ENCODE measurements around the gene MR1. TPM values are rescaled to one million over a fixed set of nuclear protein-coding genes. Genes with fewer than 3 reads are reported as not detected.

MR1 gene
- total RNA-seq, 4 donors from 2014 or later: 1.6 to 3.5 (median 3.0) TPM

DNA sequence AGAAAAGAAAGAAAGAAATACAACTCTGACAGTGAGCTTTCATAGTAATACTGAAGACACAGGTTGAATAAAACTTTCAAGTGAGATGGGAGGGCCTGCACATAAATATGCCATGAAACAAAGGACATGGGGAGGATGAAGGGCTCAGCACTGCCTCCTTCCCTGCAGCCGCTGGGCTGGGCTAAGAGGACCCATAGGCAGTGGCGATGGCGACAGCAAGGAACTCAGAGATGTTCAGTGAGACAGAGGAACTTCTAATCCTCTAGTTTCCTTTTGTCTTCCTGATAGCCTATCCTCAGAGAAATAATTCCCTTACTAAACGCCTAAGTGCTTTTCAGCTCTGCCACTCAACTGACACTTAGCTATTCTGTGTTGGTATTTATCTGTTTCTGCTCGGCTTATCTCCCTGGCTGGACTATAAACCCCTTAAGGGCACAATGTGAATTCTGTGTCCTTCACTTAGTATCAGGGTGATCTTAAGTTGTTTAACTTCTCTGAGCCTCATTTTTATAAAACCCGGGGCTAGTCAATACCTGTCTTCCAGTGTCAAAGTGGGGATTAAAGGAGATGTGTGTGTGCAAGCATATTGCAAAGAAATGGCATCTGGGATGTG, 30.3 kb downstream of the MR1 start:
- Histone ChIP-seq H3K9me3 (no peaks in the 10 kb centered on the region), H3K27ac (peak overlapping the region in 3 of 4 donors; percentile 18 to 100 (median 89)), H3K4me3 (no peak overlapping the region), H3K36me3 (no peaks in the 10 kb centered on the region), H3K4me1 (peaks cover 17 to 26% of the 10 kb centered on the region in 2 donors), H3K27me3 (no peaks in the 10 kb centered on the region)
- ATAC-seq: no peak
- DNase-seq: no peak
- TF ChIP-seq, protein P1, sequence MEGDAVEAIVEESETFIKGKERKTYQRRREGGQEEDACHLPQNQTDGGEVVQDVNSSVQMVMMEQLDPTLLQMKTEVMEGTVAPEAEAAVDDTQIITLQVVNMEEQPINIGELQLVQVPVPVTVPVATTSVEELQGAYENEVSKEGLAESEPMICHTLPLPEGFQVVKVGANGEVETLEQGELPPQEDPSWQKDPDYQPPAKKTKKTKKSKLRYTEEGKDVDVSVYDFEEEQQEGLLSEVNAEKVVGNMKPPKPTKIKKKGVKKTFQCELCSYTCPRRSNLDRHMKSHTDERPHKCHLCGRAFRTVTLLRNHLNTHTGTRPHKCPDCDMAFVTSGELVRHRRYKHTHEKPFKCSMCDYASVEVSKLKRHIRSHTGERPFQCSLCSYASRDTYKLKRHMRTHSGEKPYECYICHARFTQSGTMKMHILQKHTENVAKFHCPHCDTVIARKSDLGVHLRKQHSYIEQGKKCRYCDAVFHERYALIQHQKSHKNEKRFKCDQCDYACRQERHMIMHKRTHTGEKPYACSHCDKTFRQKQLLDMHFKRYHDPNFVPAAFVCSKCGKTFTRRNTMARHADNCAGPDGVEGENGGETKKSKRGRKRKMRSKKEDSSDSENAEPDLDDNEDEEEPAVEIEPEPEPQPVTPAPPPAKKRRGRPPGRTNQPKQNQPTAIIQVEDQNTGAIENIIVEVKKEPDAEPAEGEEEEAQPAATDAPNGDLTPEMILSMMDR (IDR thresholded peaks at IDR 0.05 in 4 of 5, conservative IDR thresholded peaks at IDR 0.05 in 1 of 5): no peak
- TF ChIP-seq POLR2A (IDR thresholded peaks at IDR 0.05): no peak
- intact Hi-C loops (cut with DNase I; ENCODE audit: low total_unique reads): no loop called here
- in situ Hi-C loops (cut with MboI; ENCODE audit: low sequenced_read_pairs in 4 of 4): no loop called here

DNA sequence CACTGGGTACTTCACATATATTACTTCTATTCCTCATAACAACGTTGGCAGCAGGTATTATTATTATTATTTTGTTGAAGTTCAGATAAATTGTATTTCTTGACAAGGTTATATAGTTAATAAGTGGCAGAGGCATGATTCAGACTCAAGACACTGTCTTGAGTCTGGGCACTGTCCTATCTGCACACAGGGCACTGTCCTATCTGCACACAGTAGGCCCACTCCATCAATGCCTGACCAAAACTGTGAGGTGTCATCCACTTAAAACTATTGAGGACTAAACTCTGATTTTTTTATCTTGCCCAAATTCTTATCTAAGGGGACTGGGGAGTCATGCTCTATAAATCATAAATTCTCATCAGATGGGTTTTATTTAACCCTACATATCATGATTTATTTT, 30.9 kb downstream of the MR1 start:
- DNase-seq (no peak), ATAC-seq (no peak)
- H3K27me3 ChIP-seq: no peaks in the 10 kb centered on the region
- peaks cover 17 to 25% of the 10 kb centered on the region in 2 donors for H3K4me1 ChIP-seq
- no peak overlapping the region for H3K27ac ChIP-seq
- no peaks in the 10 kb centered on the region for H3K36me3 ChIP-seq
- TF ChIP-seq POLR2A (IDR thresholded peaks at IDR 0.05): no peak
- TF ChIP-seq, protein P1 (IDR thresholded peaks at IDR 0.05 in 4 of 5, conservative IDR thresholded peaks at IDR 0.05 in 1 of 5): no peak
- intact Hi-C loops (cut with DNase I; ENCODE audit: low total_unique reads): no loop called here
- H3K4me3 ChIP-seq: no peak overlapping the region
- in situ Hi-C loops (cut with MboI; ENCODE audit: low sequenced_read_pairs in 4 of 4): no loop called here
- no peaks in the 10 kb centered on the region for H3K9me3 ChIP-seq

GRCh38 chr1:181073638-181074037, 39.9 kb downstream of the MR1 start:
- in situ Hi-C loops (cut with MboI; ENCODE audit: low sequenced_read_pairs in 4 of 4): no loop called here
- DNase-seq: no peak
- TF ChIP-seq, protein P1 (IDR thresholded peaks at IDR 0.05 in 4 of 5, conservative IDR thresholded peaks at IDR 0.05 in 1 of 5): no peak
- TF ChIP-seq POLR2A (IDR thresholded peaks at IDR 0.05): no peak

GRCh38 chr1:181075766-181076350, 42.1 kb downstream of the MR1 start:
- in situ Hi-C loops (cut with MboI; ENCODE audit: low sequenced_read_pairs in 4 of 4): no loop called here
- intact Hi-C loops (cut with DNase I; ENCODE audit: low total_unique reads): no loop called here
- DNase-seq (no peak), ATAC-seq (no peak)
- H3K36me3 ChIP-seq: no peaks in the 10 kb centered on the region
- no peak for TF ChIP-seq POLR2A (IDR thresholded peaks at IDR 0.05)
- TF ChIP-seq, protein P1 (IDR thresholded peaks at IDR 0.05 in 4 of 5, conservative IDR thresholded peaks at IDR 0.05 in 1 of 5): no peak
- H3K27me3 ChIP-seq: no peaks in the 10 kb centered on the region
- no peak overlapping the region for H3K4me3 ChIP-seq
- no peak overlapping the region for H3K27ac ChIP-seq
- peaks cover 0 to 6% of the 10 kb centered on the region in 2 donors for H3K4me1 ChIP-seq
- no peaks in the 10 kb centered on the region for H3K9me3 ChIP-seq

More at GRCh38 chr1:181073638-181074037, 39.9 kb downstream of the MR1 start:
- H3K36me3 ChIP-seq: no peaks in the 10 kb centered on the region
- no peak for ATAC-seq
- peaks cover 0 to 6% of the 10 kb centered on the region in 2 donors for H3K4me1 ChIP-seq
- H3K4me3 ChIP-seq: no peak overlapping the region
- no peaks in the 10 kb centered on the region for H3K9me3 ChIP-seq
- intact Hi-C loops (cut with DNase I; ENCODE audit: low total_unique reads): no loop called here
- no peaks in the 10 kb centered on the region for H3K27me3 ChIP-seq
- no peak overlapping the region for H3K27ac ChIP-seq

Measured in gastrocnemius medialis (tissue), 4 donors.